Measurements from ENCODE around the gene TIMM10. TPM values are rescaled to one million over a fixed set of nuclear protein-coding genes. Genes with fewer than 3 reads are reported as not detected.

Gene TIMM10
- total RNA-seq, 1 experiment from 2014 or later = 233 TPM

DNA sequence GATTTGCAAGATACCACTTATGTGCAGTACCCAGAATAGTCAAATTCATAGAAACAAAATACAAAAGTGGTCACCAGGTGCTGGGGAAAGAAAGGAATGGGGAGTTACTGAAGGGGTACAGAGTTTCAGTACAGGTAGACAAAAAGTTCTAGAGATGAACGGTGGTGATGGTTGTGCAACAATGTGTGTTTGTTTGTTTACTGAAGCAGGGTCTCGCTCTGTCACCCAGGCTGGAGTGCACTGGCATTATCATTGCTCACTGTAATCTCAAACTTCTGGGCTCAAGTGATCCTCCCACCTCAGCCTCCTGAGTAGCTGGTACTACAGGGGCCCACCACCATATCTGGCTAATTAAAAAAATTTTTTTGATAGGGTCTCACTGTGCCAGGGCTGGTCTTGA, 24.8 kb upstream of the TIMM10 start:
- ATAC-seq (no peak), DNase-seq (no peak)
- Histone ChIP-seq H3K79me2 (ENCODE audit: low read length) (no peaks in the 10 kb centered on the region), H3K4me2 (ENCODE audit: low read length) (no peak overlapping the region), H3F3A (ENCODE audit: low read length, unreplicated experiment) (no peaks in the 10 kb centered on the region), H3K9me2 (replicated peaks; ENCODE audit: low read length) (no peaks in the 10 kb centered on the region), H4K20me1 (ENCODE audit: low read length) (no peaks in the 10 kb centered on the region), H2AFZ (ENCODE audit: low read length) (no peak overlapping the region), H3K9ac (ENCODE audit: low read length) (no peak overlapping the region), H3K36me3 (ENCODE audit: low read depth, low read length) (no peaks in the 10 kb centered on the region), H3K4me1 (ENCODE audit: insufficient read depth, low read length) (peaks cover 6% of the 10 kb centered on the region; the same call in 1 of the 2 replicates), H3K27ac (ENCODE audit: low read length) (no peak overlapping the region), H3K4me3 (ENCODE audit: low read length) (no peak overlapping the region), H3K9me3 (ENCODE audit: low read length) (no peaks in the 10 kb centered on the region), H3K27me3 (ENCODE audit: low read length) (no peaks in the 10 kb centered on the region)
- ChIA-PET CTCF (interaction anchor here (0.6 kb wide), 1 partner anchor 97 kb away, joined by 4 read pairs; no protein-coding TSS in a partner anchor), POLR2A (ENCODE audit: unreplicated experiment) (no interaction called here)
- no TSS peak for BruUV-seq (replicated peaks)
- intact Hi-C loops (cut with micrococcal nuclease) = no loop called here
- no peak for TF ChIP-seq EZH2phosphoT487 (IDR thresholded peaks at IDR 0.05; ENCODE audit: borderline replicate concordance, low read length)
- no peak for TF ChIP-seq EZH2 (IDR thresholded peaks at IDR 0.05; ENCODE audit: low read length, unreplicated experiment)
- TF ChIP-seq, protein P1, sequence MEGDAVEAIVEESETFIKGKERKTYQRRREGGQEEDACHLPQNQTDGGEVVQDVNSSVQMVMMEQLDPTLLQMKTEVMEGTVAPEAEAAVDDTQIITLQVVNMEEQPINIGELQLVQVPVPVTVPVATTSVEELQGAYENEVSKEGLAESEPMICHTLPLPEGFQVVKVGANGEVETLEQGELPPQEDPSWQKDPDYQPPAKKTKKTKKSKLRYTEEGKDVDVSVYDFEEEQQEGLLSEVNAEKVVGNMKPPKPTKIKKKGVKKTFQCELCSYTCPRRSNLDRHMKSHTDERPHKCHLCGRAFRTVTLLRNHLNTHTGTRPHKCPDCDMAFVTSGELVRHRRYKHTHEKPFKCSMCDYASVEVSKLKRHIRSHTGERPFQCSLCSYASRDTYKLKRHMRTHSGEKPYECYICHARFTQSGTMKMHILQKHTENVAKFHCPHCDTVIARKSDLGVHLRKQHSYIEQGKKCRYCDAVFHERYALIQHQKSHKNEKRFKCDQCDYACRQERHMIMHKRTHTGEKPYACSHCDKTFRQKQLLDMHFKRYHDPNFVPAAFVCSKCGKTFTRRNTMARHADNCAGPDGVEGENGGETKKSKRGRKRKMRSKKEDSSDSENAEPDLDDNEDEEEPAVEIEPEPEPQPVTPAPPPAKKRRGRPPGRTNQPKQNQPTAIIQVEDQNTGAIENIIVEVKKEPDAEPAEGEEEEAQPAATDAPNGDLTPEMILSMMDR (conservative IDR thresholded peaks at IDR 0.05; ENCODE audit: low read depth, low read length) = no peak

- Histone ChIP-seq H3K4me2 (ENCODE audit: low read length) (no peak overlapping the region), H3K27ac (ENCODE audit: low read length) (no peak overlapping the region), H3K79me2 (ENCODE audit: low read length) (no peaks in the 10 kb centered on the region), H3K9me3 (ENCODE audit: low read length) (no peaks in the 10 kb centered on the region), H3F3A (ENCODE audit: low read length, unreplicated experiment) (no peaks in the 10 kb centered on the region), H3K9me2 (replicated peaks; ENCODE audit: low read length) (no peaks in the 10 kb centered on the region), H3K36me3 (ENCODE audit: low read depth, low read length) (no peaks in the 10 kb centered on the region), H3K4me3 (ENCODE audit: low read length) (no peak overlapping the region), H3K4me1 (ENCODE audit: insufficient read depth, low read length) (no peaks in the 10 kb centered on the region), H3K9ac (ENCODE audit: low read length) (no peak overlapping the region), H4K20me1 (ENCODE audit: low read length) (no peaks in the 10 kb centered on the region), H3K27me3 (ENCODE audit: low read length) (no peaks in the 10 kb centered on the region), H2AFZ (ENCODE audit: low read length) (no peak overlapping the region)
- BruUV-seq (replicated peaks) = no TSS peak
- no peak for DNase-seq
- ChIA-PET POLR2A (ENCODE audit: unreplicated experiment) (no interaction called here), CTCF (no interaction called here)
- TF ChIP-seq EZH2phosphoT487 (IDR thresholded peaks at IDR 0.05; ENCODE audit: borderline replicate concordance, low read length) (no peak), EZH2 (IDR thresholded peaks at IDR 0.05; ENCODE audit: low read length, unreplicated experiment) (no peak)
- TF ChIP-seq, protein P1 (conservative IDR thresholded peaks at IDR 0.05; ENCODE audit: low read depth, low read length) = no peak
- intact Hi-C loops (cut with micrococcal nuclease) = no loop called here
- no peak for ATAC-seq
These were observed 21.9 kb upstream of the TIMM10 start for GRCh38 chr11:57552479-57552878.

DNA sequence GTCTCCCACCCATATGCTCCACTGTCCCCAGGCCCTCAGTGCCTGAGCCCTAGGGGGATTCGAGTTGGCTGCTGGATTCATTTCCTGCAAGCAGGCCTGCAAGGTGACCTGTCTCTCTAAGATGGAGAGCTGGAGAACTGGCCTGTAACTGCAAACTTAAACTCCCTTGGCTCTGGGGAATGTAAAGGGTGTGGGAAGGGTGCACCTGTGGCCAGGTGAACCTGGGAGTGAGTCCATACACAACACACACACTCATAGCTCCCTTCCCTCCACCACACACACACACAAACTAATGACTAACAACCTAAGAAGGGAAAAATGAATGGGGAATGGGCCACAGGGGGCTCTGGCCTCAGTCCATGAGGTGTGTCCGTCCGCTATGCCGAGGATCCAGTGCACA, 21.4 kb upstream of the TIMM10 start:
- Histone ChIP-seq H3K9me2 (replicated peaks; ENCODE audit: low read length) (no peaks in the 10 kb centered on the region), H4K20me1 (ENCODE audit: low read length) (no peaks in the 10 kb centered on the region), H3K36me3 (ENCODE audit: low read depth, low read length) (no peaks in the 10 kb centered on the region), H3K4me2 (ENCODE audit: low read length) (no peak overlapping the region), H3F3A (ENCODE audit: low read length, unreplicated experiment) (no peaks in the 10 kb centered on the region), H3K4me1 (ENCODE audit: insufficient read depth, low read length) (no peaks in the 10 kb centered on the region), H3K9me3 (ENCODE audit: low read length) (no peaks in the 10 kb centered on the region), H3K79me2 (ENCODE audit: low read length) (no peaks in the 10 kb centered on the region), H2AFZ (ENCODE audit: low read length) (no peak overlapping the region), H3K27me3 (ENCODE audit: low read length) (no peaks in the 10 kb centered on the region), H3K27ac (ENCODE audit: low read length) (no peak overlapping the region), H3K9ac (ENCODE audit: low read length) (no peak overlapping the region), H3K4me3 (ENCODE audit: low read length) (no peak overlapping the region)
- DNase-seq (no peak), ATAC-seq (no peak)
- BruUV-seq (replicated peaks) = TSS peak; percentile 64
- intact Hi-C loops (cut with micrococcal nuclease) = no loop called here
- ChIA-PET CTCF (no interaction called here), POLR2A (ENCODE audit: unreplicated experiment) (no interaction called here)
- TF ChIP-seq EZH2phosphoT487 (IDR thresholded peaks at IDR 0.05; ENCODE audit: borderline replicate concordance, low read length) = no peak
- no peak for TF ChIP-seq EZH2 (IDR thresholded peaks at IDR 0.05; ENCODE audit: low read length, unreplicated experiment)
- TF ChIP-seq, protein P1 (conservative IDR thresholded peaks at IDR 0.05; ENCODE audit: low read depth, low read length) = no peak

Data from PC-3 (cell line).